IPS-18c (cell line): Measurements from ENCODE around the gene FUZ.
A peak's percentile ranks its signal among the peaks of the same experiment; 100 is the strongest.

Experiments
- H3K4me3 ChIP-seq: 2 replicates; pipeline ENCODE4 v1.7.0; 2013; ENCODE audit warnings: low read depth, mild to moderate bottlenecking, low read length, moderate library complexity; ENCODE audit not compliant: insufficient read depth
- H3K9me3 ChIP-seq: one replicate; pipeline ENCODE4 v1.6.1; 2013; ENCODE audit warnings: mild to moderate bottlenecking, low read length, moderate library complexity; ENCODE audit not compliant: control insufficient read depth, insufficient read depth

Gene FUZ

GRCh38 chr19:49817964-49818648 lies 5.0 kb upstream of the FUZ start, which contains the start of gene MED25:
Gene MED25 (plus strand): TSS chr19:49818289. CDS start chr19:49818342, 53 bp downstream.
- Histone ChIP-seq H3K9me3 (no peaks in the 10 kb centered on the region), H3K4me3 (peak within 1 kb of the TSS; percentile 95)

GRCh38 chr19:49816590-49816989 lies 3.5 kb upstream of the FUZ start:
- Histone ChIP-seq H3K9me3 (no peaks in the 10 kb centered on the region), H3K4me3 (no peak overlapping the region)

GRCh38 chr19:49814010-49814409 lies 918 bp upstream of the FUZ start:
- Histone ChIP-seq H3K4me3 (no peak overlapping the region), H3K9me3 (no peaks in the 10 kb centered on the region)

GRCh38 chr19:49812452-49812996 lies 568 bp downstream of the FUZ start:
- Histone ChIP-seq H3K4me3 (peak overlapping the region; percentile 87), H3K9me3 (no peaks in the 10 kb centered on the region)

- no peaks in the 10 kb centered on the region for H3K9me3 ChIP-seq
- H3K4me3 ChIP-seq = no peak overlapping the region
These were observed 1.8 kb downstream of the FUZ start for GRCh38 chr19:49811328-49811727.

- Histone ChIP-seq H3K4me3 (no peak overlapping the region; the same call in 1 of the 2 replicates), H3K9me3 (no peaks in the 10 kb centered on the region)
These were observed 3.1 kb downstream of the FUZ start for GRCh38 chr19:49809941-49810389.

- no peaks in the 10 kb centered on the region for H3K9me3 ChIP-seq
- H3K4me3 ChIP-seq = peak overlapping the region; percentile 50
These were observed 3.7 kb downstream of the FUZ start for GRCh38 chr19:49809160-49809940.

- Histone ChIP-seq H3K9me3 (no peaks in the 10 kb centered on the region), H3K4me3 (peak overlapping the region; percentile 50)
These were observed 4.4 kb downstream of the FUZ start for GRCh38 chr19:49808711-49809159.

GRCh38 chr19:49807904-49808675 lies 5.0 kb downstream of the FUZ start:
- H3K4me3 ChIP-seq = peak overlapping the region; percentile 9; the same call in 1 of the 2 replicates
- H3K9me3 ChIP-seq = no peaks in the 10 kb centered on the region

- Histone ChIP-seq H3K4me3 (no peak overlapping the region), H3K9me3 (no peaks in the 10 kb centered on the region)
These were observed 5.8 kb downstream of the FUZ start for GRCh38 chr19:49807058-49807903.

- Histone ChIP-seq H3K9me3 (no peaks in the 10 kb centered on the region), H3K4me3 (no peak overlapping the region)
These were observed 6.5 kb downstream of the FUZ start for GRCh38 chr19:49806620-49806959.

- no peaks in the 10 kb centered on the region for H3K9me3 ChIP-seq
- no peak overlapping the region; the same call in 1 of the 2 replicates for H3K4me3 ChIP-seq
These were observed 7.1 kb downstream of the FUZ start for GRCh38 chr19:49805822-49806619.

GRCh38 chr19:49803529-49803856 lies 9.6 kb downstream of the FUZ start:
- no peak overlapping the region for H3K4me3 ChIP-seq

GRCh38 chr19:49802836-49803528 lies 10.1 kb downstream of the FUZ start:
- no peaks in the 10 kb centered on the region for H3K9me3 ChIP-seq
- no peak overlapping the region; the same call in 1 of the 2 replicates for H3K4me3 ChIP-seq

More at GRCh38 chr19:49803529-49803856, 9.6 kb downstream of the FUZ start:
- no peaks in the 10 kb centered on the region for H3K9me3 ChIP-seq

- Histone ChIP-seq H3K9me3 (no peaks in the 10 kb centered on the region), H3K4me3 (peak overlapping the region; percentile 38; the same call in 1 of the 2 replicates)
These were observed 11.0 kb downstream of the FUZ start for GRCh38 chr19:49801966-49802661.
